ENCODE data around the gene HDAC4. TPM values are rescaled to one million over a fixed set of nuclear protein-coding genes. Genes with fewer than 3 reads are reported as not detected.

Gene HDAC4
- total RNA-seq, 1 experiment from 2014 or later = 47.6 TPM

- H3K9me3 ChIP-seq (ENCODE audit: control insufficient read depth in 1 of 2, insufficient read depth in 1 of 2, low read depth in 1 of 2, low read length in 2 of 2) = no peaks in the 10 kb centered on the region
- peaks cover 48 to 93% of the 10 kb centered on the region in 2 experiments for H3K4me1 ChIP-seq (ENCODE audit: control insufficient read depth in 1 of 2, insufficient read depth in 2 of 2, low read length in 2 of 2)
- H3K9me2 ChIP-seq (ENCODE audit: insufficient read depth) = no peaks in the 10 kb centered on the region
- H3K4me2 ChIP-seq (ENCODE audit: low read length) = peak overlapping the region; percentile 69; the same call in 1 of the 2 replicates
- POLR2A ChIA-PET = interaction anchor here (0.8 to 1.6 kb wide), 2 partner anchors 9 to 11 kb away, joined by 3 to 4 read pairs; no protein-coding TSS in a partner anchor
- BruUV-seq (replicated peaks) = no TSS peak
- RAD21 ChIA-PET (ENCODE audit: low non-redundant PET in 1 of 2, low total read pairs in 2 of 2, uncharacterized antibody in 2 of 2, unreplicated experiment in 2 of 2) = no interaction called here
- no peak overlapping the region for H2AFZ ChIP-seq (ENCODE audit: low read depth, low read length, poor library complexity, severe bottlenecking)
- intact Hi-C loops (cut with micrococcal nuclease) = no loop called here
- H3K4me3 ChIP-seq (replicated peaks in 1 of 2; ENCODE audit: low read depth in 1 of 2, low read length in 2 of 2) = no peak overlapping the region
- ATAC-seq = no peak
- no peaks in the 10 kb centered on the region for H3K27me3 ChIP-seq (ENCODE audit: insufficient read depth, low read length)
- no peaks in the 10 kb centered on the region for H3K36me3 ChIP-seq (ENCODE audit: control insufficient read depth in 1 of 2, insufficient read depth in 2 of 2, low read length in 2 of 2)
- H4K20me1 ChIP-seq (ENCODE audit: insufficient read depth) = no peaks in the 10 kb centered on the region
- no peak for DNase-seq (ENCODE audit: low read depth, low spot score)
- TF ChIP-seq MAX (IDR thresholded peaks at IDR 0.05) (no peak), REST (IDR thresholded peaks at IDR 0.05; ENCODE audit: low read depth) (no peak), ZBTB33 (IDR thresholded peaks at IDR 0.05; ENCODE audit: extremely low read depth, insufficient replicate concordance, low read length) (no peak), ATF3 (IDR thresholded peaks at IDR 0.05) (no peak), JUND (IDR thresholded peaks at IDR 0.05) (no peak), ELF1 (IDR thresholded peaks at IDR 0.05; ENCODE audit: borderline replicate concordance, low read depth) (no peak), CTCF (IDR thresholded peaks at IDR 0.05 in 2 of 3, conservative IDR thresholded peaks at IDR 0.05 in 1 of 3; ENCODE audit: borderline replicate concordance in 1 of 3, insufficient read depth in 1 of 3, low read depth in 2 of 3, low read length in 2 of 3) (no peak), POLR2AphosphoS5 (IDR thresholded peaks at IDR 0.05; ENCODE audit: low read depth, low read length) (no peak), ZNF274 (IDR thresholded peaks at IDR 0.05; ENCODE audit: low read depth, low read length) (no peak)
- CTCF ChIA-PET = no interaction called here
- H3K27ac ChIP-seq (ENCODE audit: low read depth, low read length) = no peak overlapping the region
- H3K79me2 ChIP-seq (ENCODE audit: insufficient read depth, low read length) = peaks cover 69% of the 10 kb centered on the region
- no peak overlapping the region for H3K9ac ChIP-seq (ENCODE audit: low read length)
These were observed 144.5 kb downstream of the HDAC4 start for GRCh38 chr2:239256350-239256743.
